ENCODE results near the gene IER2. TPM values are rescaled to one million over a fixed set of nuclear protein-coding genes. Genes with fewer than 3 reads are reported as not detected.

Gene IER2
- total and polyA plus RNA-seq, 10 donors, result 56.7 to 131 (median 89.5) TPM

GRCh38 chr19:13104360-13104847 is 45.8 kb upstream of the IER2 start:
- H3K27ac ChIP-seq, result peak overlapping the region; percentile 74 to 99 (median 97)
- intact Hi-C loops (cut with DNase I; ENCODE audit: low total_unique reads), result loop anchor here (5.0 kb wide), 1 partner anchor 48 kb away; the partner anchor contains the start of genes IER2 and STX10
- peak; percentile 98 for DNase-seq
- H3K36me3 ChIP-seq, result peaks cover 0 to 44% (median 13%) of the 10 kb centered on the region in 6 donors
- WGBS, 5 donors, result 5 to 13% (median 10%) methylated on average over 26 to 33 of the region's 33 CpGs
- H3K4me3 ChIP-seq, result peak overlapping the region; percentile 33 to 88 (median 56)
- H3K9me3 ChIP-seq, result no peaks in the 10 kb centered on the region
- TF ChIP-seq, protein P1, sequence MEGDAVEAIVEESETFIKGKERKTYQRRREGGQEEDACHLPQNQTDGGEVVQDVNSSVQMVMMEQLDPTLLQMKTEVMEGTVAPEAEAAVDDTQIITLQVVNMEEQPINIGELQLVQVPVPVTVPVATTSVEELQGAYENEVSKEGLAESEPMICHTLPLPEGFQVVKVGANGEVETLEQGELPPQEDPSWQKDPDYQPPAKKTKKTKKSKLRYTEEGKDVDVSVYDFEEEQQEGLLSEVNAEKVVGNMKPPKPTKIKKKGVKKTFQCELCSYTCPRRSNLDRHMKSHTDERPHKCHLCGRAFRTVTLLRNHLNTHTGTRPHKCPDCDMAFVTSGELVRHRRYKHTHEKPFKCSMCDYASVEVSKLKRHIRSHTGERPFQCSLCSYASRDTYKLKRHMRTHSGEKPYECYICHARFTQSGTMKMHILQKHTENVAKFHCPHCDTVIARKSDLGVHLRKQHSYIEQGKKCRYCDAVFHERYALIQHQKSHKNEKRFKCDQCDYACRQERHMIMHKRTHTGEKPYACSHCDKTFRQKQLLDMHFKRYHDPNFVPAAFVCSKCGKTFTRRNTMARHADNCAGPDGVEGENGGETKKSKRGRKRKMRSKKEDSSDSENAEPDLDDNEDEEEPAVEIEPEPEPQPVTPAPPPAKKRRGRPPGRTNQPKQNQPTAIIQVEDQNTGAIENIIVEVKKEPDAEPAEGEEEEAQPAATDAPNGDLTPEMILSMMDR (IDR thresholded peaks at IDR 0.05 in 8 of 11, conservative IDR thresholded peaks at IDR 0.05 in 3 of 11), result peak; percentile 80 to 97 (median 92)
- TF ChIP-seq POLR2AphosphoS5 (IDR thresholded peaks at IDR 0.05) (peak; percentile 99 to 100 (median 99)), POLR2A (IDR thresholded peaks at IDR 0.05) (no peak)
- no peaks in the 10 kb centered on the region for H3K27me3 ChIP-seq (replicated peaks in 1 of 7)
- H3K4me1 ChIP-seq, result peaks cover 25 to 82% (median 72%) of the 10 kb centered on the region in 6 donors

DNA sequence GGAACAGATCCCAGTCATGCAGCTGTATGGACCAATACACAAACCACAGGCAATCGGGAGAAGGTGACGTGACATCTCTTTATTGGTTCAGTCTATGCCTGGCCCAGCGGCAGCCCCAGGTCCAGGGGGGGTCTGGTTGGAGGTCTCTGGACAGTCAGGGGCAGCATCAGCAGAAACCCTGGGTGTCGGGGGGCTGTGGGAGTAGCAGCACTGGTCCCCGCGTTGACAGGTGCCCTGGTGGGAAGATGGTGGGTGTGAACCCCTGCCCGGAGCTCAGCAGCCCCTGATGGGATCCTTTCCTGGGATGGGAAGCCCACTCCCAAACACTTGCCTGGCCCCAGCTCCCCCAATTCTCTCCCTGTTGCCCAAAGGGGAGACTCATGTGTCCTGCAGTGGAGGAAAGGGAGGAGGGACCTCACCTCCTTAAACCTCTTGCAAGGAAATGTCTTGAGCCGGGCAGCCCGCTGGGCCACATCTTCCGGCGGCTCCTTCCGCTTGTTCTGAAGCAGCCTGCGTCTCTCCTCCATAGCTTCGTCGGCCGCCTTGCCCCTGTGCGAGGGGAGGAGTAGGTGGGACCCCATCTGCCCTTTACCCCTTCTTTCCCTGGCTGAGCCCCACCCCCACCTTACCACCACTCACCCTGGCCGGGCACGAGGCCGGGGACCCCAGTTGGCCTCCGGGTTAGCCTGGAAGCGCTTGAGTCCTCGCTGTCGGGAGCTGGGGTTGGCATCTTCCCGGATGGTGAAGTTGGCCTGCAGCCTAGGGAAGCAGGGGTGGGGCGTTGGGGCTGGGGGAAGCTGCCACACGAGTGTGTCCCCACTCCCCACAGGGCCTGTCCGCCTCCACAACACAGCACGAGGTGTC is 45.1 kb upstream of the IER2 start:
- intact Hi-C loops (cut with DNase I; ENCODE audit: low total_unique reads), result loop anchor here (5.0 kb wide), 1 partner anchor 47 kb away; the partner anchor contains the start of genes IER2 and STX10
- TF ChIP-seq POLR2A (IDR thresholded peaks at IDR 0.05) (no peak), POLR2AphosphoS5 (IDR thresholded peaks at IDR 0.05) (peak; percentile 36 to 55 (median 39))
- TF ChIP-seq, protein P1 (IDR thresholded peaks at IDR 0.05 in 8 of 11, conservative IDR thresholded peaks at IDR 0.05 in 3 of 11), result peak in 7 of 11 experiments; percentile 2 to 62 (median 28)
- 21 to 48% (median 25%) methylated on average over 20 to 29 of the region's 29 CpGs for WGBS, 5 donors
- peak overlapping the region; percentile 74 to 99 (median 97) for H3K27ac ChIP-seq
- peak overlapping the region; percentile 33 to 88 (median 56) for H3K4me3 ChIP-seq
- H3K36me3 ChIP-seq, result peaks cover 0 to 45% (median 19%) of the 10 kb centered on the region in 6 donors
- peaks cover 19 to 75% (median 65%) of the 10 kb centered on the region in 6 donors for H3K4me1 ChIP-seq
- H3K9me3 ChIP-seq, result no peaks in the 10 kb centered on the region
- no peaks in the 10 kb centered on the region for H3K27me3 ChIP-seq (replicated peaks in 1 of 7)
- DNase-seq, result peak; percentile 92

- Histone ChIP-seq H3K27ac (no peak overlapping the region), H3K9me3 (no peaks in the 10 kb centered on the region), H3K27me3 (replicated peaks in 1 of 7) (no peaks in the 10 kb centered on the region), H3K4me1 (peaks cover 0 to 36% (median 22%) of the 10 kb centered on the region in 6 donors), H3K36me3 (peaks cover 0 to 72% (median 35%) of the 10 kb centered on the region in 6 donors), H3K4me3 (no peak overlapping the region)
- intact Hi-C loops (cut with DNase I; ENCODE audit: low total_unique reads), result no loop called here
- peak; percentile 75 for DNase-seq
- no peak for TF ChIP-seq POLR2AphosphoS5 (IDR thresholded peaks at IDR 0.05)
- TF ChIP-seq POLR2A (IDR thresholded peaks at IDR 0.05), result no peak
- WGBS, 5 donors, result 94 to 97% (median 96%) methylated on average over 24 to 30 of the region's 30 CpGs
Observed at GRCh38 chr19:13109361-13110098, 40.7 kb upstream of the IER2 start.

DNA sequence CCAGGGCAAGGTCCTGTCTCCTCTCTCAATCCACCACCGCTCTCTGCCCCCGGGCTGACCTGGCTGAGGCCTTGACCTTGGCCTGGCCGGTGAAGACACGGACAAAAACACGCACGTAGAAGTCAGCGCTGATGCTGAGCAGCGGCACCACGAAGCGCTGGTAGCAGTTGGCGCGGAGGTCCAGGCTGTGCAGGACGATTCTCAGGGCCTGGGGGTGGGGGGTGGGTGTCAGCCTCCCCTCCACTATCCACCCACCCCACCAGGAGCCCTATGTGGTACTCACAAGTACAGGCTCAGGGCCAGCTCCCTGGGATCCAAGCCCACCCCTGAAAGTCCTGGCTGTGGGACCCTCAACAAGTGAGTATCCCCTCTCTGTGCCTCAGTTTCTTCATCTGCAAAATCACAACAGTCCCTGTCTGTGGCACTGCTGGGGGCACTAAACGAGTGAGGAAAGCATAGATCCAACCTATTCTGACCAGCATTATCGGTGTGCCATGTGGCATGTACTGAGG is 40.1 kb upstream of the IER2 start:
- intact Hi-C loops (cut with DNase I; ENCODE audit: low total_unique reads), result no loop called here
- Histone ChIP-seq H3K27me3 (replicated peaks in 1 of 7) (no peaks in the 10 kb centered on the region), H3K27ac (no peak overlapping the region), H3K36me3 (peaks cover 0 to 79% (median 36%) of the 10 kb centered on the region in 6 donors), H3K4me1 (peaks cover under 1 to 36% (median 19%) of the 10 kb centered on the region in 6 donors), H3K9me3 (no peaks in the 10 kb centered on the region), H3K4me3 (no peak overlapping the region)
- 80 to 95% (median 89%) methylated on average over 15 of the region's 15 CpGs for WGBS, 5 donors
- no peak for TF ChIP-seq POLR2A (IDR thresholded peaks at IDR 0.05)
- no peak for DNase-seq

All from spleen (tissue), 11 donors.